LoVo (cell line): Measurements from ENCODE around the gene VAV2.

Source experiments
- DNase-seq: peaks from one replicate; pipeline ENCODE4 v3.0.0-alpha.2; 2016; ENCODE audit warnings: low spot score

The VAV2 gene

DNA sequence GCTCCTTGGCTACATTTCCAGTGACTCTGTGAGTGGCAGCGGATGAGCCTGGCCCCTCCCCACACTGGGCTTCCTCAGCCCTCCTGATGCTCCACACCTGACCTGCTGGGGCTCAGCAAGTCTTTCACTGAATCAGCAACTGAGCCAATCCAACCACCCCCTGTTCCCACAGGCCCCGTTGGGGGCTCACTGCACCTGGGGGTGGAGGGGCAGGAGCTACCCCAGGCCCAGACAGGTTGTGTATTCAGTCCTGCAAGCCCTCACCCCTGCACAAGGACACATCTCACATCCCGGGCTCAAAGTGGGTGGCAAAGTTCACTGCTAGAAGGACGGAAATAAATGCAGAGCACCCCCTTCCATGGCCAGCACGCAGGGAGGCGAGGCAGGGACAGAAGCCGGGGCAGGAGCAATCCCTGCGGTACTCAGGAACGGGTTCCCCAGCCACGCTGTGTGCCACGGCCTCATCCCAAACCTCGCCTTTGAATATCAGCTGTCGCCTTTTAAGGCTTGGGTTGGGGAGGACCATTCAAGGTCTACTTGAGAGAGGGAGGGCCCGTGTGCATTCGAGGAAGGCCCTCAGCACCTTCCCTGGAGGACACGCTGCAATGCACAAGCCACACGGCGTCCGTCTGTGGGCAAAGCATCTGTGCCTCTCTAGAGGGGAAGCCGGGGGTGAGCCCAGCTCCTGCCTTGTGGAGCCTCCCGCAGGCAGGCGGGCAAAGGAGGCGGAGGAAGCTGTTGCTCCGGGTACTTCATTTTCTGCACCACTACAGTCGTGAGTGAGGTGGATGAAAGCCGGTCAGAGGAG, 179.0 kb downstream of the VAV2 start:
- DNase-seq: no peak

GRCh38 chr9:133812077-133812868, 179.9 kb downstream of the VAV2 start:
- DNase-seq: no peak

GRCh38 chr9:133811471-133811870, 180.7 kb downstream of the VAV2 start:
- DNase-seq: no peak

- DNase-seq: no peak
Observed at GRCh38 chr9:133810556-133811195, 181.4 kb downstream of the VAV2 start.

- DNase-seq: no peak
Observed at GRCh38 chr9:133809335-133809734, 182.8 kb downstream of the VAV2 start.

DNA sequence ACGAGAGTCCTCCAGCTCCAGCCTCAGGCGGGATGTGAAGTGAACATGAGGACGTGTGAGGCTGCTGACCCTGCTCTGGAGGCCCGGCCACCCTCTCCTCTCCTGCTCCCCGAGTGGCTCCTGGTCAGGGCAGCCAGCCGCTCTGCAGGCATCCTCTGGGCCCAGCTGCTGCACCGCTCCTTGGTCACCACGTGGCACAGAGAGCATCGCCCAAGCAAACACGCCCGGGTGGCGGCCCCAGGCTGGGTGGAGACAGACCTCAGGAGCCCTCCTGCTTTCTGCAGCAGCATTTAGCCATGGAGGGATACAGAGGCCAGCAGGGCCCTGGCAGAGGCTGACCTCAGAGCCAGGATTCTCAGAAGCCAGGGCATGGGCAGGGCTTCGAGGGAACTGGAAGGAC, 184.3 kb downstream of the VAV2 start:
- DNase-seq: no peak

DNA sequence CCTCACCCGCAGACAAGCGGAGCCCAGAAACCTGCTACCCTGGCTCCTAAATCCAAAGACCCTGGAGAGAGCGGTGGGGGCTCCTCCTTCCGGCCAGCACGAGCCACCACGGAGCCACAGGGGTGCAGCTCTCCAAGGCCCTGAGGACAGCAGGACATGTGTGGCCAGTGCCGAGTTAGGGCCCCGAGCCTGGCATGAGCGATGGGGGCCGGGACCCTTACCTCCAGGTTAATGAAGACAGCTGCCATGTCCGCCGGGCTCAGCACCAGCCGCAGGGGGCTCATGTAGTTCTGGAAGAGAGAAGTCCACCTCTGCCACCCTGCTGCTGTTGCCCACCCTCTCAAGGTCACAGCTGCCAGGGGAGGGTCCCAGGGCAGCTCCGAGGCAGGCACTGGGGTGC, 185.1 kb downstream of the VAV2 start:
- DNase-seq: no peak

DNA sequence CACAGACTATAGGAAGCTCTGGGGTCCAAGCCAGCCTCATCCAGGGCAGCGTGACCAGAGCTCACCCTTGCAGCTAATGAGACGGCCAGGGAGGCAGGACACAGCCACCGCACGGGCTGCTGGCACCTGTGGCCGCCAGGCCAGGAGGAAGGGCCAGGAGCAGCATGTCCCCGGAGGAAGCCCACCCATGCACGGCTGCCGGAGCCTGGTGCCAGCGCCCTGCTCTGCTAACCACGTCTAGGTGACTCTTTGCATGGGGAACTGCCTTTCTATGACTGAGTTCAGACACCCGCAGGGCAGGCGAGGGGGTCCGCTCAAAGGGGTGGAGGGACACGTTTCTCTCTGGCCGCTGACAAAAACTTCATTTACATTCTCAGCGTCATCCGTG, 185.5 kb downstream of the VAV2 start:
- DNase-seq: no peak

GRCh38 chr9:133805876-133806622, 186.1 kb downstream of the VAV2 start:
- no peak for DNase-seq

- DNase-seq: no peak
Observed at GRCh38 chr9:133804199-133804598, 187.9 kb downstream of the VAV2 start.

DNA sequence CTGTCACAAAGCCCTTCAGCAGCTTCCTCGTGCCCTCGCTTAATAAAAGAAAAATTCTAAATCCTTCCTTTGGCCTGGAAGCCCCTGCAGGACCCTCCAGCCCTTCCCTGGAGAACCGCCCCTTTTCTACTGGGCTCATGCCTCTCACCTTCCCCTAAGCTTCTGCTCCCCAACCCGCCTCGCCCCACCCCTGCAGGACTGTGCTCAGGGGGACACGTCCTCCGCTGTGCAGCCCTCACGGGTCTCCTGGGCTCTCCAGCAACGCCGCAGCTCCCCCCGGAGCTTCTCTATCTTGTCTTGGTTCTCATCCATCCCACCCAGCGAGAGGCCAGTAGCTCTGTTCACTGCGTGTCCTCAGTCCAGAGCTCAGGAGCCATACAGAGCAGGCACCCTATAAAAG, 188.4 kb downstream of the VAV2 start:
- DNase-seq: no peak

DNA sequence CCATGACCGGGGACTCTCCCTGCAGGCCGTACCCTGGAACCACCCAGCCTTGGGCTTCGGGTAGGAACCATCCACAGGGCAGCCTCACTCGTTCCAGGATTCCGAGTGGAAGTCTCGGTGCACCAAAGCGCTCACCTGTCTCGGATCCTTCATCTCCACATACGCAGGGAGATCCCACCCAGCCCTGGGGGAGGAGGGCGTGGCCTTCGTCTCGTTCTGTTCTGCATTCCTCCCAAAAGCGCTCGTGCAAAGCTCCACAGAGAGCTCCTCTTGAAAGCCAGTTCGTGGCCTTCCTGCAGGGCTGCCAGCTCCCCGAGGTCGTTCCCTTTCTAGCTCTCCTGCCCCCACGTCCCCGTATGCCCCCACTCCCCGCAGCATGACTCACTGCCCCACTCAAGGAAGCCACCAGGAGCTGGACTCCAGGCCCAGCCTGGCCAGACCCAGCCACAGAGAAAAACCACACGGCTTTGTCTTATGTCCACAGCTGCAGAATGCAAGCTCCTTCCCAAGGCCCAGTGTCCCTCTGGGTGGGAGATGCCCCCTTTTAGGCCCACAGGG, 189.0 kb downstream of the VAV2 start:
- DNase-seq: no peak

GRCh38 chr9:133801739-133802138, 190.4 kb downstream of the VAV2 start:
- no peak for DNase-seq

DNA sequence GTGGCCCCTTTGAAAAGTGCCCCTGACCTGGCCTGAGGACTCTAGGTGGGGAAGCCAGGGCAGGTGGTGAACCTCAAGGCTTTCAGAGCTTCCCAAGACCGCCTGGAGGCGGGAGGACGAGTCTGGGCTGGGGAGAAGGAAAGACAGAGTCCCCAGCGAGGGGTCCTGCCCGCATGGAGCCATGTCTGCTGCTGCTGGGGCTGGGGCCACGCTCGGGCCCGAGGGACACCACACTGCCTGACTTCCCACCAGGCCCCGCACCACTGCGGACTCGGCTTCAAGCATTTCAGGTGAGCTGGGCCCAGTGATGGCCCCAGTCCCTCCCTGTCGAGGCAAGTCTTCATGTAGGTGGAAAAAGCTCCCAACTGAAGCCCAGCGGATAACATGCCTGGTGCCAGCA, 191.9 kb downstream of the VAV2 start:
- DNase-seq: no peak

DNA sequence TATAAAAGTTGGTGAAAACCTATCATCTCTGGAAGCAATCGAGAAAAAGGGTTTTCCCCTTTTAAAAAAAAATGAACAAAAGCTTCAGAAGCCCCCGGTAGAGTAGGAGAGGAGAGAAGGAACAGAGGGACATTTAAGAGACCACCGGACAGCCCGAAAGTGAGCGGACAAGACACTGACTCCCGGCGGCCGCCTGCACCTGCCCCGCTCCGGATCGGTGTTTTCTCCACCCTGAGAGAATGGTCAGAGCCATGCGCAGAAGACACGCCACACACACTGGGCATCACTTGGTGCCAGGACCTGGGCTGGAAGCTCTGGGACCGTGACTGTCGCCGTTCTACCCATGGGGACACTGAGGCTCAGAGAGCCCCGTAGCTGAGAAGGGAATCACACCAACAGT, 192.4 kb downstream of the VAV2 start:
- no peak for DNase-seq

- DNase-seq: no peak
Observed at GRCh38 chr9:133799106-133799505, 193.0 kb downstream of the VAV2 start.

GRCh38 chr9:133798160-133798559, 194.0 kb downstream of the VAV2 start:
- no peak for DNase-seq

DNA sequence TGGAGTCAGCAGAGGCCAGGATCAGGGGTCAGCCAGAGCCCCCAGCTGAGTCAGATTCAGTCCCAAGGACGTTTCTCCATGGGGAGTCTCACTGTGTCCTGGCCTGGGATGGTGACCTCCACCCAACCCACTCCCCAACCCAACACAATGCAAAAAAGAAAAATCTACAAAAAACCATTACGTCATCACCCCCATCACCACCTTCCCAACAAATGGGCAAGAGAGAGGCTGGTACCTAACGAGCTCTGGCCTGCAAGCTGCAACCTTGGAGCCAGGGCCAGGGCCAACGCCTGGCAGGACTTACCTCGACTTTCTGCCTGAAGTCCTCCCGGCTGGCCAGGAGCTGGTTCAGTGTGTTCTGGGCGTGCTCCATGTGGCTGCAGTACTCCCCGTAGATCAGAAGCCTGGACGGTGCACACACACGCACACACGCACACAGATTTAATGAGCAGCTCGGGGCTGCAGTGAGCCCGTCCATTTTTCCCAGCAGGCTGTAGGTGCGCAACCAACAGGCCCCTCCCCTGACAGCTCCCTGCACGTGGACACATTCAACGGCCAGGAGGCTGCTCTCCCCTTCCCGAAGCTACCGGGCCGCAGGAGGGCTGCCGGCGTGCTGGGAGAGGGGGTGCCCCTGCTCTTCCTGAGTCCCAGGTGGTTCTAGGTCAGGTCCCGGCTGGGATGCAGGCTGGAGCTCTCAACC, 194.6 kb downstream of the VAV2 start:
- no peak for DNase-seq

DNA sequence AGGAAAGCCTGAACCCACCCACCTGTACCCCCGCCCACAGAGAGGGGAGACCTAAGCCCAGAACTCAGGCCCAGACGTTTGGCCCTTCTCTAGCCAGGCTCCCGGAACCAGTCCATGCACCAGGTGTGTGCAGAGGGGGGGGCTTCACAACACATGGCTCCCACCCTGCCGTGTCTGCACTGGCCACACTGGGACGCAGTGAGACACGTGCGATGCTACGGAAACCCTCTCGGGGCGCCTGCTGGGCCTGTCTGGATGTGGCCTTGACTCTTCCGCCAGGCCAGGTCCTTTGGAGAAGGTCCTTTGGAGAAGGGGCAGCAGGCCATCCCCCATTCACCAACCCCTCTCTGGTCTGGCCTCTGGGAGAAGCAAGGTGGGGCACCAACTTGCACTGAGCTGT, 195.6 kb downstream of the VAV2 start:
- DNase-seq: no peak

DNA sequence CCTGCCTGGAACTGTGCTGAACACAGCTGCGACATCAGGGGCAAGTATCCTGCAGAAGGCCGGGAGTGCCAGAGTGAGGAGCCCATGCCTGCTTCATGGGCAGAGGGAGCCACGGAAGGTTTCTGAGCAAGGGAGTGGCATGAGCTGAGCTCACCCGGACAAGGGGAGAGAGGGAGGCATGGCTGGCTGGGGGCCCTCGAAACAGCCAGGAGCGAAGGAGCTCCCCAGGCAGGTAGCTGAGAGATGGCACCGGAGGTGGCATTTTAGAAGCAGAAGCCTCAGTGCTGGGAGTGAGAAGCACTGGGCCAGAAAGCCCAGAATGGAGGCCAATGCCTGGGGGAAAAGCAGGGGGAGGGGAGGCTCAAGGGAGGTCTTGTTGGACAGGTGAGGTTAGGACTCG, 197.1 kb downstream of the VAV2 start:
- DNase-seq: no peak

DNA sequence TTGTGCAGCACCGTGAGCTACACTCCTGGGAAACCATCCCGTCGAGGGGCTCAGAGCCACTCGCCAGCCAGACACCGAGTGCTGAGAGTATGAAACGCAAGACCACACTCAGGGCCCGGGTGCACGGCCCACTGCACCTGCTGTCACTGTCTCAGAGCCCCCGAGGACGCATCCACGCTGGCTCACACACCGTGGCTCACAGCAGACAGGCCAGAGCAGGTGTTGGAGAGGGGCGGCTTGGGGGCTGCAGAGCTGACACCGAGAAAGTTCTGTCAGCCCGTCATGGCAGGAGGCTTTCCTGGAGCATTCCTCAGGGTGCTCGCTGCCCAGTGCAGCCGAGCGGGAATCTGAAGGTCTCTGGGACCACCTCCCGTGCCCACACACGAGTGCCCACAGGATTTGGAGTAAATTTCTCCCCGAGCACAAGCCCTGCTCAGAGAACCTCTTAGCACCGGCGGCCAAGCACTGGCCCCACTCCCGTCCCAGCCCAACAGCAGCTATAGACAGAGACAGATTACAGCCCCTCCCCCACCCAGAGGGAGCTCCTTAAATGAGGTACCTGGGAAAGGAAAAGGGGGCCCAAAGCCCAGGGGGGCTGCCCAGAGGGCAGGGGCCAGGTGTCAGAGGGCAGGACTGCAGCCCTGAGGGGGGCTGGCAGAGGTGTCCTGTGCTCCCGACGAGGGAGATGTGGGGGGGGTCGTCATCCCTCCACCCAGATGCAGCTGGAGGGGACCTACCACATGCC, 197.9 kb downstream of the VAV2 start:
- DNase-seq: no peak
